ENCODE measurements around the gene PMIS2.

DNA sequence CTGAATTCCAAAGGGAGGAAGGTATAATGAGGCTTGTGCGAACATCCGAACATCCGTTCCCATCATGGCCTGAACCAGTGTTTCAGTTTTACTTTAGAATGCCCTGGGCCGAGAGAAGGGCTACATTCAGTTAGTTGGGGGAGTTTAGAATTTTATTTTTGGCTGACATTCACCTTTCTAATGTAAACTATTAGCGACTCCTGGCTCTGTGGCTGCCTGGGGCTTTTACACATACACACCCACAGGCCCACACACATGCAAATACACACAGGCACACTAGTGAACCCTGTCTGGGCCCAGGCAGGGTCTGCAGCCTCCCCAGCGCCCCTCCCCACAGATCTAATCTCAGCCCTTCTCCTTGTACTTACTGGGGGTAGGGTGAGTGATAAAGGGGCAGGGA lies 46.7 kb upstream of the PMIS2 start:
- TF ChIP-seq, protein P1, sequence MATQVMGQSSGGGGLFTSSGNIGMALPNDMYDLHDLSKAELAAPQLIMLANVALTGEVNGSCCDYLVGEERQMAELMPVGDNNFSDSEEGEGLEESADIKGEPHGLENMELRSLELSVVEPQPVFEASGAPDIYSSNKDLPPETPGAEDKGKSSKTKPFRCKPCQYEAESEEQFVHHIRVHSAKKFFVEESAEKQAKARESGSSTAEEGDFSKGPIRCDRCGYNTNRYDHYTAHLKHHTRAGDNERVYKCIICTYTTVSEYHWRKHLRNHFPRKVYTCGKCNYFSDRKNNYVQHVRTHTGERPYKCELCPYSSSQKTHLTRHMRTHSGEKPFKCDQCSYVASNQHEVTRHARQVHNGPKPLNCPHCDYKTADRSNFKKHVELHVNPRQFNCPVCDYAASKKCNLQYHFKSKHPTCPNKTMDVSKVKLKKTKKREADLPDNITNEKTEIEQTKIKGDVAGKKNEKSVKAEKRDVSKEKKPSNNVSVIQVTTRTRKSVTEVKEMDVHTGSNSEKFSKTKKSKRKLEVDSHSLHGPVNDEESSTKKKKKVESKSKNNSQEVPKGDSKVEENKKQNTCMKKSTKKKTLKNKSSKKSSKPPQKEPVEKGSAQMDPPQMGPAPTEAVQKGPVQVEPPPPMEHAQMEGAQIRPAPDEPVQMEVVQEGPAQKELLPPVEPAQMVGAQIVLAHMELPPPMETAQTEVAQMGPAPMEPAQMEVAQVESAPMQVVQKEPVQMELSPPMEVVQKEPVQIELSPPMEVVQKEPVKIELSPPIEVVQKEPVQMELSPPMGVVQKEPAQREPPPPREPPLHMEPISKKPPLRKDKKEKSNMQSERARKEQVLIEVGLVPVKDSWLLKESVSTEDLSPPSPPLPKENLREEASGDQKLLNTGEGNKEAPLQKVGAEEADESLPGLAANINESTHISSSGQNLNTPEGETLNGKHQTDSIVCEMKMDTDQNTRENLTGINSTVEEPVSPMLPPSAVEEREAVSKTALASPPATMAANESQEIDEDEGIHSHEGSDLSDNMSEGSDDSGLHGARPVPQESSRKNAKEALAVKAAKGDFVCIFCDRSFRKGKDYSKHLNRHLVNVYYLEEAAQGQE (IDR thresholded peaks at IDR 0.05; ENCODE audit: insufficient read depth in 1 of 2, low read depth in 2 of 2, low read length in 1 of 2): no peak
- TF ChIP-seq POLR2AphosphoS5 (IDR thresholded peaks at IDR 0.05; ENCODE audit: low read depth, low read length) (no peak), TCF7L2 (IDR thresholded peaks at IDR 0.05; ENCODE audit: low read depth, low read length) (no peak)
- TF ChIP-seq, protein P2, sequence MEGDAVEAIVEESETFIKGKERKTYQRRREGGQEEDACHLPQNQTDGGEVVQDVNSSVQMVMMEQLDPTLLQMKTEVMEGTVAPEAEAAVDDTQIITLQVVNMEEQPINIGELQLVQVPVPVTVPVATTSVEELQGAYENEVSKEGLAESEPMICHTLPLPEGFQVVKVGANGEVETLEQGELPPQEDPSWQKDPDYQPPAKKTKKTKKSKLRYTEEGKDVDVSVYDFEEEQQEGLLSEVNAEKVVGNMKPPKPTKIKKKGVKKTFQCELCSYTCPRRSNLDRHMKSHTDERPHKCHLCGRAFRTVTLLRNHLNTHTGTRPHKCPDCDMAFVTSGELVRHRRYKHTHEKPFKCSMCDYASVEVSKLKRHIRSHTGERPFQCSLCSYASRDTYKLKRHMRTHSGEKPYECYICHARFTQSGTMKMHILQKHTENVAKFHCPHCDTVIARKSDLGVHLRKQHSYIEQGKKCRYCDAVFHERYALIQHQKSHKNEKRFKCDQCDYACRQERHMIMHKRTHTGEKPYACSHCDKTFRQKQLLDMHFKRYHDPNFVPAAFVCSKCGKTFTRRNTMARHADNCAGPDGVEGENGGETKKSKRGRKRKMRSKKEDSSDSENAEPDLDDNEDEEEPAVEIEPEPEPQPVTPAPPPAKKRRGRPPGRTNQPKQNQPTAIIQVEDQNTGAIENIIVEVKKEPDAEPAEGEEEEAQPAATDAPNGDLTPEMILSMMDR (IDR thresholded peaks at IDR 0.05): no peak

Data from Panc1 (cell line).